GM03348 (cell line): ENCODE results near the gene STXBP5L.
A peak's percentile ranks its signal among the peaks of the same experiment; 100 is the strongest.
"Not testable (repeated sequence)": the region's sequence is repeated elsewhere in the genome, so short reads cannot be mapped to it uniquely, and the experiment has no call there.

Source experiments
- DNase-seq: peaks from one replicate; pipeline ENCODE4 v3.0.0; 2012; ENCODE audit warnings: low spot score

The STXBP5L gene

DNA sequence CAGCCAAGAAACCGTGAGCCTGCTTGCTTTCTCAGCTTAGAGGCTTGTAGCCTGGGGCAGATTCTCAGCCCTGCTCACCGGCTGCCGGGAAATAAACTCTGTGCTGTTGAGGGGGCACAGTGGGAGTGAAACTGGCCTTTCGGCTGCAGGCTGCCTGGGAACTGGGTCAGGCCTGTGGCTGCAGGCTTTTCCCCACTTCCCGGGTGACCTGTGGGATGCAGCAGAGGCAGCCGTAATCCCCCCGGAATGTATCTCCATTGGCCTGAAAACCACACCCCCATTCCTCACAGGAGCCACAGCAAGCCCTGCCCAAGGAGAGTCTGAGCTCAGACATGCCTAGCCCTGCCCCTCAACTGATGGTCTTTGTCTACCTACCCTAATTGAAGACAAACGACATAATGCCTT is 110.9 kb downstream of the STXBP5L start:
- DNase-seq: no peak

- no peak for DNase-seq
Observed at GRCh38 chr3:121063628-121064027, 155.6 kb downstream of the STXBP5L start.

DNA sequence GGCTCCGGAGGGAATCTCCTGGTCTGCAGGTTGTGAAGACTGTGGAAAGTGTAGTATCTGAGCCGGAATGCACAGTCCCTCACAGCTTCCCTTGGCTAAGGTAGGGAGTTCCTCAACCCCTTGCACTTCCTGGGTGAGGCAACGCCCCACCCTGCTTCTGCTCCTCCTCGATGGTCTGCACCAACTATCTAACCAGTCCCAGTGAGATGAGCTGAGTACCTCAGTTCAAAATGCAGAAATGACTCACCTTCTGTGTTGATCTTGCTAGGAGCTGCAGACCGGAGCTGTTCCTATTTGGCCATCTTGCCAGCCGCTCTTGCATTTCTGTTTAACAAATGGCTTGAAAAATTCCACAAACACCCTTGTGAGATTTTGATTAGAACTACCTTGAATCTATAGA is 156.1 kb downstream of the STXBP5L start:
- DNase-seq: no peak

DNA sequence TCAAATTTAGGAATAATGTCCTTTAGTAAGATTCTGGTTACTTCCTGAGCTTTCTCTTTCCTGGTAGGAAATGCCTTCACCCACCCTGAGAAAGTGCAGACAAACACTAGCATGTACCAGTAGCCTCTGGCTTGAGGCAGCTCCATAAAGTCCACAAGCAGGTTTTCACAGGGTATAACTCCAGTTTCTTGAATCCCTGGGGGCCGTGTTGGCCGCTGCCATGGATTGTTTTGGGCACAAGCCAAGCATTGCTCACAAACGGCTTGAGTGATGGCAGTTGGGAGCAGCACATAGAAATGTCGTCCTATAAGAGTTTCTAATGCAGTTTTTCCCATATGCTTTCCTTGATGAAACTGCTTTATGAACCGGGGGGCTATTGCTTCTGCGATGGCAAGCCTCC is 164.1 kb downstream of the STXBP5L start:
- no peak for DNase-seq

DNA sequence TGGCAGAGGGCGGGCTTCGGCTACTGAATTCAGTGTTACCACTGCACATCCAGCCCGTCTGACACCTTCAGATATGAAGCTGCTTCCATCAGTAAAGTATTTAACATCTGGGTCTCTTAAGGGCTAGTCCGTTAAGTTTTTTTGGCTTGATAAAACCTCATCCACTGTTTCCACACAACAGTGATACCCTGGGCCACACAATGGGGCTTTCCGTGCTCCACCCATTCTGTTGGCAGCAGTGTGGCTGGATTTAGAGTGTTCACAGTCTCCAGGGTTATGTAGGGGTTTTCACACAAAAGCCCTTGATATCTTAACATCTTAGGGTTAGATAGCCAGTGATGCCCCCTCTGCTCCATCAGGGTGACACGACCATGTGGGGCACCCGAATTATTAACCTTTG is 165.0 kb downstream of the STXBP5L start:
- no peak for DNase-seq

GRCh38 chr3:121075191-121075590 is 167.2 kb downstream of the STXBP5L start:
- DNase-seq: no peak

- not testable (repeated sequence) for DNase-seq
Observed at GRCh38 chr3:121078378-121079101, 170.5 kb downstream of the STXBP5L start.

- DNase-seq: no peak
Observed at GRCh38 chr3:121096953-121097352, 188.9 kb downstream of the STXBP5L start.

DNA sequence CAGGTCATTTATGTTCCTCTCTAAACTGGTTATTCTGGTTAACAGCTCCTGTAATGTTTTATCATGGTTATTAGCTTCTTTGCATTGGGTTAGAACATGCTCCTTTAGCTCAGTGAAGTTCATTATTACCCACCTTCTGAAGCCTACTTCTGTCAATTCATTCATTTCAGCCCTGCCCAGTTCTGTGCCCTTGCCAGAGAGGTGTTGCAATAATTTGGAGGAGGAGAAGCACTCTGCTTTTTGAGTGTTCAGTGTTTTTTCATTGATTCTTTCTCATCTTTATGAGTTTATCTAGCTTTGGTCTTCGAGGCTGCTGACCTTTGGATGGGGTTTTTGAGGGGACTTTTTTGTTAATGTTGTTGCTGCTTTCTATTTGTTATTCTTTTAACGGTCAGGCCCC is 203.1 kb downstream of the STXBP5L start:
- not testable (repeated sequence) for DNase-seq

DNA sequence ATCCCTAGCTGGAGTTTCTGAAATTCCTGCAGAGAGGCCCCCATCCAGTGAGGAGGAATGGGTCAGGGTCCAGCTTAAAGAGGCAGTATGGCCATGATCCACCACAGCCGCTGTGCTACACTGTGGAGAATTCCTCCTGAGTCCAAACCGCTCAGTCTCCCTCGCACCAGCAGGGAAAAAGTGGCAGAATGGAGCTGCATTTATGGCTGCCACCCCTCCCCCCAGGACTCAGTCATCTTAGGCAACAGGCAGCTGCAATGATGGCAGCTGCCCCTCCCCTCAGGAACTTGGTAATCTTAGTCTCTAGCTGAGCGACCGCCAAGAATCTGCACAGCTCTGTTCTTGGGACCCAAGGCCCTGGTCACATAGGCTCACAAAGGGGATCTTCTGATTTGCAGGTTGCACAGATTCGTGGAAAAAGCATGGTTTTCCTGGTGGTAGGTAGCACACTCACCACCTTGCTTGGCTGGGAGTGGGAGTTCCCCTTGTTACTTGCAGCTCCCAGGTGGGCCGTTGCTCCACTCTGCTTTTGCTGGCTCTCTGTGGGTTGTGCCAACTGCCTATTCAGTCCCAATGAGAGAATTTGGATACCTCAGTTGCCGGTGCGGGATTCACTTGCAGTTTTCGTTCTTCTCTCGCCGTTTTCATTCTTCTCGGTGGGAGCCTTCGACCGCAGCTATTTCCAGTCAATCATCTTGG is 204.1 kb downstream of the STXBP5L start:
- no peak for DNase-seq

- no peak for DNase-seq
Observed at GRCh38 chr3:121126033-121126706, 218.2 kb downstream of the STXBP5L start.

DNA sequence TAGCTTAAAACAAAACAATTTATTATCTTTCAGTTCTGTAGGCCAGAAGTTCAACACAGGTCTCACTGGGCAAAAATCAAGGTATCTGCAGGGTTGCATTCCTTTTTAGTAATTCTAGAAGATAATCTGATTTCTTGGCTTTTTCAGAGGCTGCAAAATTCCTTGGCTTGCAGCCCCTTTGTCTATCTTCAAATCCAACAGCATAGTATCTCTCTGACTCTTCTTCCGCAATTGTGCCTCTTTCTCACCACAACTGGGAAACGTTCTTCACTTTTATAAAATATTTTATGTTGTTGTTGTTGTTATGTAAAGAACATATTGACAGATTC is 218.7 kb downstream of the STXBP5L start:
- DNase-seq: no peak

GRCh38 chr3:121152573-121152972 is 244.6 kb downstream of the STXBP5L start:
- DNase-seq: peak; percentile 1

DNA sequence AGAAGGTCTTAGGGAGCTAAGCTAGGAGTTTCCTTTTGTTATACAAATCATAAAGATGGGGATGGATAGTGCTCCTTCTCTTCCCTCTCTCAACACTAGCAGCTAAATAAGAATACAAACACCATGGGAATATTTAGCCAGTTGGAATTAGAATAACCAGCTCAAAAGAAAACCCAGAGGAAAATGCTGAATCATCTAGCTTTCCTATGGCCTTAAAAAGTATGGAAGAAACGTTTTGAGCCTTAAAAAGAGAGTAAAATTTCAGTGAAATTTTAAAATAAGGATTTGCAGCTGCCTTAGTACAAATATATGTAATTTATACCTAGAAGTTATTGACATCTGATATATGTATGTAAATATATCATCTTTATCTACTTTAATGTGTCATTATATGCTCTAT is 245.8 kb downstream of the STXBP5L start:
- DNase-seq: no peak

DNA sequence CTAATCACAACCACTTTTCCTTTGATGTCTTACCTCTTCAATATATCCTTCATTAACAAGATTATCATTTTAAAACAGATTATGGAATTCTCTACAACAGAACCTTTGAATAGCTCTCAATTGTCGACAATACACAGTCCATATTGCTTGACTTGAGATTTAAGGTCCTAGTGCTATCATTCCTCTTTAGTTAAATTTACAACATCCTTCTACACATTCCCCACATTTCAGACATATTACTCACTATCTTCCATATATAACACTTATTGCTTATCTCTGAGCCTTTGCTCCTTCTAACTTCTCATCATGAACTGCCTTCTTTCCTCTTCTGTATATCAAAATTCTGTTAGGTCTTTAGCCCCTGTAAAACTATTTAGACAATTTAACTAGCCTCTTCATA is 247.0 kb downstream of the STXBP5L start:
- no peak for DNase-seq

DNA sequence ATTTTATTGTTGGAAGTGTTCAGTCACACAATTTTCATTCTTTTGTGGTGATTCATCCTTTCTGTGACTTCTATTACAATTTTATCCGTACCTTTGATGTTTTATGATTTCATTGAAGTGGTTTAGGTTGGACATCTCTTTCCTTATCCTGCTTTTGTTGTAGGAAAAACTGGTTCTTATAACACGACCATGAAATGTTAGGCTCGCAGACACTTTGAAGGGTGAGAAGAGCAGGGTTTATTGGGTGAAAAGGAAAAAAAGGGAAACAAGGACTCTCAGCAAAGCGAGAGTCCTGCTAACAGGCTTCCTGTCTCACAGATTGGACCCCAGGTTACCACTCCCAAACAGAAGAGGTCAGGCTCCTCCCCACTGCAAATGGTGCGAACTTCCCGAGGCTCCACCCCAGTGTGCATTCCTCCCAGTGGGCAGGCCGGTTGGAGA is 257.4 kb downstream of the STXBP5L start:
- no peak for DNase-seq

- no peak for DNase-seq
Observed at GRCh38 chr3:121167374-121168139, 259.6 kb downstream of the STXBP5L start.

DNA sequence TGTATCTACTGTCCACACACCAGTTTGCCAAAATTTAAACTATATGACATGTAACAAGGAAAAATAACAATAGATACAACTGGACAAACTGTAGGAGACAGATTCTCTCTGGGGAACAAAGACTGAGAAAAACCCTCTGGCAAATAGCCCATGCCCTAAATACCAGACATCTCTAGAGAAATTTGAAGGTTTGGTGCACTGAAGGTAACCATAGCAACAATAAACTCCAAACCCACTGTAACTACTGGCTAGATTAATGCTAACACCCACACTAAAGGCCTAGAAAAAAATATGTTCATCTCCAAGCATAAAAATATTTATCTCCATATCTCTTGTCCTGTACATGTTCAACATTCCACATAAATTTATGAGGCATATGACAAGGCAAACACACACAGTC is 267.1 kb downstream of the STXBP5L start:
- no peak for DNase-seq

GRCh38 chr3:121190626-121191025 is 282.6 kb downstream of the STXBP5L start:
- DNase-seq: not testable (repeated sequence)

DNA sequence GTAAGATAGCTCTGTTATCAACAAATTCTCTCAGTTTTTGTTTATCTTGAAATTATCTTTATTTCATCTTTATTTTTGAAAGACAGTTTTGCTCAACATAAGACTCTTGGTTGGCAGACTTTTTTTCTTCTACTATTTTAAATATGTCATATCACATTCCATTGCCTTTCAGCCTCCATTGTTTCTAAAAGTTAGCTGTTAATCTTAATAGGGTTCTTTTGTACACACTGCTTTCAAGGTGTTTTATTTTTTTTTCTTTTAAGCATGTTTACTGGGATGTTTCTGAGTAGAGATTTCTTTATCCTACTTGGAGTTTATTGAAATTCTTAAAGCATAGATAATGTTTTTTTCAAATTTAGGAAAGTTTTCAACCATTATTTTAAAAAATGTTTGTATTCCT is 294.6 kb downstream of the STXBP5L start:
- DNase-seq: no peak

GRCh38 chr3:121223116-121223515 is 315.1 kb downstream of the STXBP5L start:
- DNase-seq: no peak

DNA sequence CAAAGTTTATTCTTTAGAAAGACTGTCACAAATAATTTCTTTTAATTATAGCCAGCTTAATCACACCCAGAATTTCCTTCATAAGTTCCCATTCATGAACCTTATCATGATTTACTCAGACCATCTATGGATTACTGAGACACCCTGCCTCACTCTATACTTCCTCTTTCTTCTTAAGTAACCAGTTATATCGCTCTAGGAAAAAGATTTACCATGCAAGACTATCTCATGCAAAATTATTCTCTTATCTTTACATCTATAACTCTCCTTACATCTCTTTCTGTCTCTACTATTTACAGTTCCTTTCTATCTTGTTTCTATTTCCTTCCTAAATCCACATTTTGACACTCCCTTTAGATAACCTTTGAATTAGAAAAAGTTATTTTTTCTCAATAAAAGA is 321.0 kb downstream of the STXBP5L start:
- no peak for DNase-seq

- DNase-seq: not testable (repeated sequence)
Observed at GRCh38 chr3:121230194-121230593, 322.2 kb downstream of the STXBP5L start.
